ENCODE results near the gene ZFHX3.

Gene ZFHX3

DNA sequence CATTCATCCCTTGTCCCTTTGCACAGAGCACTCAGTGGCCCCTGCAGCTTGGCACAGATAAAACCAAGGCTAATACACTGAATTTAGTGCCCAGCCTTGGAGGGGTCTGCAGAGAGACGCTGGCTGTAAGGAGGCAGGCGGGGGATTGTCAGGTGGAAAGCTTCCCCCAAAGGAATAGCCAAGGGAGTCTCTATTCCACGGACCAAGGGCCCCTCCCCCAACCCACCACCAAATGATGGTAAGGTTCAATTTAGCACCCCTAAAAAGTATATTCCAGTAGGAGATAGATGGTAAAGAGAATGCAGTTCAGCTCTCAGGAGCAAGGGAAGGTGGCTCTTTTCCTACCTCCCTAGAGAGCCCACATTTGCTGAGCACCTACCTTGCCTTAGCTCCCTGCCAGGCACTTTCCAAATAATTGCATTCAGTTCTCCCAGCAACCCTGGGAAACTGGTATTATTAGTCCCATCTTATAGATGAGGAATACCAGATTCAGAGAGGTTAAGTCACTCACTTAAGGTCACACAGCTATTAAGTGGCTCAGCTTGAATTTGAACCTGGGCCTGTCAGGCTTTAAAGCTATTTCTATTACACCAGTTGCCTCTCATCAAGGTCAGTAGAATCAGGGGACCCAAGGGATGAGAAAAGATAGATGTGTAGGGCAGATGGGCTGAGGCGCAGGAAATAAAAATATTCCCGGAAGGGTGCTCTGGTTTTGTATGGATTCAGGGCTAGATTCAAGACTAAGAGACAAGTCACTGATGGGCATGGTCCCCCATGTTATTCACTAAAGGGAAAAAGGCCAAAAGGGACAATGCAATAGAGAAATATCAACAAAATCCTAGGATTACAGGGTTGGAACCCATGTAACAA, 20.0 kb upstream of the ZFHX3 start:
- no peak for DNase-seq (ENCODE audit: low spot score)

DNA sequence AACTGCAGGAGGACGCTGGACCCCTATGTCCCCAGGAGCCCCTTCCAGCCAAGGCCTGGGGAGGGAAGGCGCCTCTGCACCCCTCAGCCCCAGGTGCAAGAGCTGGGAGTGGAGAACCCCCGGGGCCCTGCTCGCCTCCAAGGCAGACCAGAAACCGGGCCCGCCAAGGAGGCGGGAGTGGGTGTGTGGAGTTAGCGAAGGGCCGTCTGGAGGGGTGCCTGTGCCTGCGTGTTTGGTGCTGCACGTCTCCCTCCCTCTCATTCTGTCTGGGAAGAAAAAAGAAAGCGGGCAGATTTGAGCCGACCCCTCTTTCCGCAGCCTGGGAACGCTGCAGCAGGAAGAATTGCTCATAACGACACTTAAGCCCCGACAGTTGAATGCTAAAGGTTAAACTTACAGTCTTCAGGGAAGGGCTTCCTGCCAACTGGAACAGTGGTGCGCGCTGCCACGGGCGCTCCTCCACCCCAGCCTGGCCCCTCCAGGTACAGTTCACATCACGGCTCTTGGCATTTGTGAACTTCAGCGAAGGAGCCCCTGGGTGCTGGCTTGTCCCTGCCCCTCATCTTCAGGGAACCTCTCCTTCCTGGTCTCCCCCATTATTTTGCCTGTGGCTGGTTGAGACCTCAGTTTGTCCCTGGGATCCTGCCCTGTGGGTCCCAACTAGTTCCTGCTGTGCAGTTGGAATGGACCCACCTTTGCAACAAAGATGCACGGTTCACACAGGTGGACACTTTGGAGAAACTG, 19.2 kb upstream of the ZFHX3 start:
- DNase-seq (ENCODE audit: low spot score): no peak

DNA sequence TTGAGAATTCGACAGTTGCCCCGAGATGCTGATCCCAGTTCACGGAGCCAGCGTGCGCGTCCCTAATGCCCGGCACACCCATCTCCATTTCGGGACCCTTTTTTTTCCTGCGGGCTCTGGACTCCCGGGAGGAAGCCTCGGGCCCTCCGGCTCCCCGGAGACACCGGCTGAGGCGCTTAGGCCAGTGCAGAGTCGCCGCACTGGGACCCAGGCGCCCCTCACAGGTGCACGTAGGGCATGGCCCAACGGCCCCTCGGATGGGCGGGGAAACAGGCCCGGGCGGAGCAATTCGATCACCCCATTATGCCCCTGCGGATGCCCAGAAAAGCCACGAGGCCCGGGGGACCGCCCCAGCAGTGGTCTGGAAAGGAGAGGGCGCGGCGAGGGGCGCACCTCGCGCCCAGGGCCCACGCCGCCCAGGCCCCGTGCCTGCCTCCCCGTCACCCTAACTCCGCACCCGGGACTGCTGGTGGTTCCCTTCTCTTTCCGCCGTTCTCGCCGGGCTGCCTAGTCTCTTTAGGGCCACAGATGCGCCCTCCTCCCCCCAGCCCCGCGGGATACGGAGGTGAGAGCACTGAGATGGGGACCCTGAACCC, 18.5 kb upstream of the ZFHX3 start:
- no peak for DNase-seq (ENCODE audit: low spot score)

DNA sequence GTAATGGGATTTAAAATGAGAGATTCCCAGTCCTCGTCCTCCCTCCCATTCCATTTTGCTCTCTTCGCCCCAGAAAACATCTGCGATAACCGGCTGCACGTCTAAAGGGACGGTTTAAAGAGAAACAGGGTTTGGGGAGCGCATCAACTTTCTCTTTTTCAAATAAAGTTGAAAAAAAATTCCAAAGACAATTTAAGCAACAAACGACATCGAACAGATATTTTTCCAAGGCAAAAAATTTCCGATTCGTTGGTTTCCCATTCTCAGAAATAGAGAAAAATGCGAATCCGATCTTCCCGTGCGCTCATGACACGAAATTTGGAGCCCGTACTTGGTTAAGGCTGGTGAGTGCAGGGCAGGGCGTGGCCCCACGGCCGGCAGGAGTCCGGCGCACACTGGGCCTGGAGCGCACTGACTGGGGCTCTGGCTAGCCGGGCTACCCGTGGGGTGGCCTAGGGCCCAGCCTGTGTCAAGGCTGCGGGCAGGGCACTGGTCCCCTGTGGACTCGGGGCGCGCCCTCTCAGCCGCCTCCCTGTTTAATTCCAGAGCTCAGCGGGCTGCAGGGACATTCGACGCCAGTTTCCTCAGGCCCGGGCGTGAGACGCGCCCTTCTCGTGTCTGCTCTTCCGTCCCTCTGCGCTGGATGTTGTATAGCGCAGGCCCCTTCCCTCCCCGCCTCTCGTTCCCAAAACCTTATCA, 17.9 kb upstream of the ZFHX3 start:
- DNase-seq (ENCODE audit: low spot score): no peak

- DNase-seq (ENCODE audit: low spot score): no peak
These were observed 17.1 kb upstream of the ZFHX3 start for GRCh38 chr16:73064994-73065545.

- DNase-seq (ENCODE audit: low spot score): no peak
These were observed 16.5 kb upstream of the ZFHX3 start for GRCh38 chr16:73064212-73064993.

DNA sequence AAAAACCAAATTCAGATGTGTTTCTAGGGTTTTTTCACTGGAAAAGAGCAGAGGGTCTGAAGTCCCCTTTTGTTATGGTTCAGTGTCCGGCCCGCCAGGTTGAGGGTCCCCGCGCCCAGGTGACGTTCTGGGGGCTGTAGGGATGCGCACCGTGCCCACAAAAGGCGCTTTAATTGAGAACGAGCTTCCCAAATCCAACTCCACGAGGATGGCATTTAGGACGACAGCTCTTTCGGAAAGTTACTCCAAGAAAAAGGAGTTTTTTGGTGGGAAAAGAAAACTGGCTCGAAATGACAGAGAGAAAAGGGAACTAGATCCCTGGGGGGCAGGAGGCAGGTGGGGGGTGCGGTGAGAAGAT, 15.9 kb upstream of the ZFHX3 start:
- DNase-seq (ENCODE audit: low spot score): no peak

GRCh38 chr16:73062743-73063733, 15.1 kb upstream of the ZFHX3 start:
- DNase-seq (ENCODE audit: low spot score): no peak

GRCh38 chr16:73062001-73062616, 14.2 kb upstream of the ZFHX3 start:
- DNase-seq (ENCODE audit: low spot score): no peak

DNA sequence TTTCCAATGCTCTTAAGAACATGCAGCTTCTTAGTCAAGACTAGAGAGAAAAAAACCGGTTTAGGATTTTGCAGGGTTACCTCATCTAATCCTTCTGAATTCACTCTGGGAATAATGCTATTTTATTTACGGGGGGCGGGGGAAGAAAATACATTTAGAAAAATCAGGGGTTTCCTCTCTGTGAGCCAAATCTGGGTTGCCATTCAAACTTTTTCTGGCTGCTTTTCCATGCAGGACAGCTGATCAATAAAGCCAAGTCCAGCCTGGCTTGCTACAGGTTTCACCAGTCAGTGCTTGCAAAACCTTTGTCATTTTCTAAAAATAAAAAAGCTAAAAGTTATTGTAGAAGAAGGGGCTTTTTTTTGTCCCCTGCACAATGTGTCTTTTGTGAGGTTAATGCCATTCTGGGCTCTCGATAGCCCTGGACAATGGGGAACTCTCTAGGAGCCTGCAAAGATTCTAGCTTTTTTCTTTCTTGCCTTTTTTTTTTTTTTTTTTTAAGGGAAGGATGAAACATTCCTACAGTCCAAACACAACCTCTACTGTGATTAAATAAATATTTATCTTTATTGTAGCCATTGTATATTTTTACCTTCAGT, 13.1 kb upstream of the ZFHX3 start:
- no peak for DNase-seq (ENCODE audit: low spot score)

DNA sequence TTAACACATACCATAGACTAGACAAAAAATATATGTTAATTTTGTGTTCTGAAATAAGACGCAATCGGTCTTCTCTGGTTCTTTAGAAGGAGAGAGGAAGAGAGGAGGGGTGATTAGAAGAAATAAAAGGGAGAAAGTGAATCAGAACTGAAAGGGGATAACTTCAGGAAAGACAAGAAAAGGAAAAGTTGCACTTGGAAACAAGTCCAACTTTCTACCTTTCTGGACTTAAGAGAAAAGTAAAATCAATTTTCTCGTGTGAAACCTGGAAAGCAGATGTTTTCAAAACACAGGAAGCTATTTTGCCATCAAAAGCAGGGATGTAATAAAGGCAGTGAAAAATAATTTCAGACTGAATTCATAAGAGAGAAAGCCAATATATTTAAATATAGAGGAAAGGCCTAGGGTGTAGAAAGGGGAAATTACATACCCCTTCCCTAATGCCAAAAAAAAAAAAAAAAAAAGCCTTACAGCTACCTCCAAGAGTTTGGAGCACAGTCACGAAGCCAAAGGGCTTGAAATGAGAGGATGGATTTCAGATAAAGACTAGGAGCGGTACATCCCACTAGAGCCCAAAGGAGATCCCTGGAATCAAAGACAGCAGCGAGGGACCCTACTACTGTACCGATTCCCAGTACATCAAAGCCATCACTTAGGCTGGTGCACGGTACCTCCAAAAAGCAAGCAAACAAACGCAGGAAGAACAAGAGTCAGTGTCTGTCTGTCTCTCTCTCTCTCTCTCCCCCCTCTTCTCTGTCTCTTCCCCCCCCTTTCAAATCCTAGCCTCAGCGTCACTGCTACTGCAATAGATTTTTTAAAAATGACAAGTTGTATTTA, 12.1 kb upstream of the ZFHX3 start:
- no peak for DNase-seq (ENCODE audit: low spot score)

DNA sequence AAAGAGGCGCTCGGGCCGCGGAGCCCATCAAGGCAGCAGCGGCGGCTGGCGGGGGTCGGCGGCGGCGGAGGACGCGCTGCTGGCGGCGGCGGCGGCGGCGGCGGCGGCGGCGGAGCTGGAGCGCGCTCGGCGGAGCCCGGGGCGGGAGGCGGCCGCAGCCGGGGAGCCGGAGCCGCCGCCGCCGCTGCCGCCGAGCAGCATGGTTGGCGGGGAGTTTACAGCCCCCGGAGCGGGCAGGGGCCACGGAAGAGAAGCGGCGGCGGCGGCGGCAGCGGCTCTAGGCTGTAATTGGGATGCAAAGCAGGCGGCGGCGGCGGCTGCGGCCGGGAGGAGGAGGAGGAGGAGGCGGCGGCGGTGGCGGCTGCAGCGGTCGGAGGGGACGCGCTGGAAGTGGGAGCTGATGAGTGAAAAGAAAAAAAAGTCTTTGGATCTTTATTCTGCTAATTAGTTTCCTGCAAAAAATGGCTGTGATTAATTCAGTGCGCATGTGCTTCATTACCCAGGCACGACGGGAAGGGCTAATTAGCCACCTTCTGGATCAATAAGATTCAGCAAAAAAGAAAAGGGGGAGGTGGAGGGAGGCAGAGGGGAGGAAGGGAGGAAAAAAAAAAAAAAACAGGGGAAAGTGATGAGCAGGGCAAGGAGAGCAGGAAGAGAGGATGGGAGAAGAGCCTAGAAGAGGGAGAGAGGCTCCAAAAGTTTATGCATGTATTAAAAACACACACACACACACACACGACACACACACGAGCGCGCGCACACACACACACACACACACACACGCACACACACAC, 10.9 kb upstream of the ZFHX3 start:
- no peak for DNase-seq (ENCODE audit: low spot score)

GRCh38 chr16:73058221-73058615, 10.3 kb upstream of the ZFHX3 start:
- DNase-seq (ENCODE audit: low spot score): no peak

GRCh38 chr16:73057291-73058210, 9.6 kb upstream of the ZFHX3 start:
- no peak for DNase-seq (ENCODE audit: low spot score)

DNA sequence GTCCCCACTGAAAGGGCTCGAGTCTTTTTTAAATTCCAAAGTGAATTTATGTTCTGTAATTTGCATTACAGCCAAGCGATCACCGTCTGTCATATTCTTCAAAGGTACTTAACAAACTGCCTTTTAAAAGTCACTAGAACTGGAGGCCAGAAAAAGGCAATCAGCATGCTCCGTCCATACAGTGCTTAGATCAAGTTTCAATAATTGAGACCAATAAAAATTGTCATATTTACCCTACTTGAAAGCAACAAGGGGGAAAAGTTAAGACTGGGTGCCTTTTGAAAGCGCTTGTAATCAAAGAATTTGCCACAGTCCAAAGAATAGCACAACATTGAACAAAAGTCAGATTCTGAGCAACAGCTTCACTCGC, 9.0 kb upstream of the ZFHX3 start:
- no peak for DNase-seq (ENCODE audit: low spot score)

GRCh38 chr16:73056448-73056847, 8.5 kb upstream of the ZFHX3 start:
- no peak for DNase-seq (ENCODE audit: low spot score)
